ENCODE measurements around the gene PRM2. TPM values are rescaled to one million over a fixed set of nuclear protein-coding genes. Genes with fewer than 3 reads are reported as not detected.

Gene PRM2
- polyA plus RNA-seq, 2 of the 4 experiments (the other 2 are of a cell fraction), result not detected

- H3K4me2 ChIP-seq, result no peak overlapping the region
- FAIRE-seq (no peak), DNase-seq (ENCODE audit: low read depth in 1 of 2, low spot score in 1 of 2) (no peak), ATAC-seq (no peak)
- WGBS (ENCODE audit: missing lambda C conversion rate), result 83% methylated on average over 3 of the region's 3 CpGs
- TF ChIP-seq POLR2AphosphoS2 (conservative IDR thresholded peaks at IDR 0.05; ENCODE audit: low read length), result no peak
- TF ChIP-seq ZFP36 (IDR thresholded peaks at IDR 0.05; ENCODE audit: borderline replicate concordance, partially characterized antibody), result no peak
- TF ChIP-seq MAZ (IDR thresholded peaks at IDR 0.05; ENCODE audit: borderline replicate concordance, low read depth, low read length), result no peak
- TF ChIP-seq HMGXB4 (CRISPR knock-in tag; IDR thresholded peaks at IDR 0.05; ENCODE audit: borderline replicate concordance), result no peak
- no peak for TF ChIP-seq ZSCAN20 (CRISPR knock-in tag; IDR thresholded peaks at IDR 0.05)
- TF ChIP-seq, protein P1, sequence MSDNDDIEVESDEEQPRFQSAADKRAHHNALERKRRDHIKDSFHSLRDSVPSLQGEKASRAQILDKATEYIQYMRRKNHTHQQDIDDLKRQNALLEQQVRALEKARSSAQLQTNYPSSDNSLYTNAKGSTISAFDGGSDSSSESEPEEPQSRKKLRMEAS (IDR thresholded peaks at IDR 0.05), result no peak
- TF ChIP-seq PHF8 (IDR thresholded peaks at IDR 0.05; ENCODE audit: borderline replicate concordance, low read depth), result no peak
- TF ChIP-seq BHLHE40 (IDR thresholded peaks at IDR 0.05; ENCODE audit: low read depth, low read length), result no peak
- TF ChIP-seq TP53 (CRISPR knock-in tag; IDR thresholded peaks at IDR 0.05), result no peak
- no peak for TF ChIP-seq EHMT2 (IDR thresholded peaks at IDR 0.05; ENCODE audit: low read depth)
- TF ChIP-seq CEBPB (IDR thresholded peaks at IDR 0.05), result no peak
- TF ChIP-seq RCOR1 (IDR thresholded peaks at IDR 0.05; ENCODE audit: low read depth, low read length), result no peak
- no peak for TF ChIP-seq FOSL2 (IDR thresholded peaks at IDR 0.05)
- no peak for TF ChIP-seq FOSL2 (CRISPR knock-in tag; IDR thresholded peaks at IDR 0.05)
- no peak for TF ChIP-seq TFCP2L1 (CRISPR knock-in tag; IDR thresholded peaks at IDR 0.05)
- TF ChIP-seq FOXS1 (CRISPR knock-in tag; IDR thresholded peaks at IDR 0.05), result no peak
- TF ChIP-seq RAD21 (conservative IDR thresholded peaks at IDR 0.05 in 1 of 2, IDR thresholded peaks at IDR 0.05 in 1 of 2), result no peak
- TF ChIP-seq, protein P2, sequence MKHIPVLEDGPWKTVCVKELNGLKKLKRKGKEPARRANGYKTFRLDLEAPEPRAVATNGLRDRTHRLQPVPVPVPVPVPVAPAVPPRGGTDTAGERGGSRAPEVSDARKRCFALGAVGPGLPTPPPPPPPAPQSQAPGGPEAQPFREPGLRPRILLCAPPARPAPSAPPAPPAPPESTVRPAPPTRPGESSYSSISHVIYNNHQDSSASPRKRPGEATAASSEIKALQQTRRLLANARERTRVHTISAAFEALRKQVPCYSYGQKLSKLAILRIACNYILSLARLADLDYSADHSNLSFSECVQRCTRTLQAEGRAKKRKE (CRISPR knock-in tag; IDR thresholded peaks at IDR 0.05; ENCODE audit: low read depth), result no peak
- peaks cover 18% of the 10 kb centered on the region for H3K4me1 ChIP-seq
- no peaks in the 10 kb centered on the region for H3K9me3 ChIP-seq
- H3K4me3 ChIP-seq, result no peak overlapping the region
- ChIA-PET CTCF (interaction anchor here (0.9 kb wide), 1 partner anchor 18 kb away, joined by 3 read pairs; no protein-coding TSS in a partner anchor), POLR2A (no interaction called here)
- no peak overlapping the region; a peak in 1 of 6 replicates for H3K27ac ChIP-seq
Measured at GRCh38 chr16:11310634-11310977, 34.3 kb upstream of the PRM2 start.

GRCh38 chr16:11309895-11310633 lies 33.8 kb upstream of the PRM2 start:
- ATAC-seq, result no peak
- DNase-seq (ENCODE audit: low read depth in 1 of 2, low spot score in 1 of 2), result no peak
- 67% methylated on average over 9 of the region's 9 CpGs for WGBS (ENCODE audit: missing lambda C conversion rate)
- ChIA-PET POLR2A (no interaction called here), CTCF (interaction anchor here (1.0 kb wide), 1 partner anchor 47 kb away, joined by 3 read pairs; no protein-coding TSS in a partner anchor)
- Histone ChIP-seq H3K4me1 (peaks cover 17% of the 10 kb centered on the region), H3K27ac (no peak overlapping the region; a peak in 1 of 6 replicates), H3K9me3 (no peaks in the 10 kb centered on the region), H3K4me3 (no peak overlapping the region), H3K4me2 (no peak overlapping the region)
- no peak for FAIRE-seq
- TF ChIP-seq MYC (IDR thresholded peaks at IDR 0.05; ENCODE audit: borderline replicate concordance, low read length), result no peak
- no peak for TF ChIP-seq CHD4 (IDR thresholded peaks at IDR 0.05; ENCODE audit: borderline replicate concordance)
- no peak for TF ChIP-seq HMGXB4 (CRISPR knock-in tag; IDR thresholded peaks at IDR 0.05; ENCODE audit: borderline replicate concordance)
- no peak for TF ChIP-seq SMC3 (IDR thresholded peaks at IDR 0.05)
- TF ChIP-seq ZNF302 (CRISPR knock-in tag; IDR thresholded peaks at IDR 0.05), result no peak
- no peak for TF ChIP-seq FOSL2 (IDR thresholded peaks at IDR 0.05)
- no peak for TF ChIP-seq FOSL2 (CRISPR knock-in tag; IDR thresholded peaks at IDR 0.05)
- TF ChIP-seq TP53 (CRISPR knock-in tag; IDR thresholded peaks at IDR 0.05), result no peak
- TF ChIP-seq EHF (CRISPR knock-in tag; IDR thresholded peaks at IDR 0.05), result no peak
- TF ChIP-seq ESRRA (IDR thresholded peaks at IDR 0.05; ENCODE audit: borderline replicate concordance, low read length), result no peak
- TF ChIP-seq, protein P3, sequence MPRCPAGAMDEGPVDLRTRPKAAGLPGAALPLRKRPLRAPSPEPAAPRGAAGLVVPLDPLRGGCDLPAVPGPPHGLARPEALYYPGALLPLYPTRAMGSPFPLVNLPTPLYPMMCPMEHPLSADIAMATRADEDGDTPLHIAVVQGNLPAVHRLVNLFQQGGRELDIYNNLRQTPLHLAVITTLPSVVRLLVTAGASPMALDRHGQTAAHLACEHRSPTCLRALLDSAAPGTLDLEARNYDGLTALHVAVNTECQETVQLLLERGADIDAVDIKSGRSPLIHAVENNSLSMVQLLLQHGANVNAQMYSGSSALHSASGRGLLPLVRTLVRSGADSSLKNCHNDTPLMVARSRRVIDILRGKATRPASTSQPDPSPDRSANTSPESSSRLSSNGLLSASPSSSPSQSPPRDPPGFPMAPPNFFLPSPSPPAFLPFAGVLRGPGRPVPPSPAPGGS (IDR thresholded peaks at IDR 0.05), result no peak

Measured in A549 (cell line).